Skin epidermis (tissue), 12 donors: ENCODE measurements around the gene HOXA4.
A peak's percentile ranks its signal among the peaks of the same experiment; 100 is the strongest.

Experiments
- H3K27ac ChIP-seq, 21 experiments: fragments of 200-600 bp; sonication (generic) in 11 of 21; one replicate each; pipeline ENCODE4 v1.5.0; 2020; ENCODE audit warnings: mild to moderate bottlenecking in 3 of 21, inconsistent platforms in 2 of 21, moderate library complexity in 2 of 21
- H3K4me3 ChIP-seq, 7 experiments: fragments of 200-600 bp; sonication (generic) in 2 of 7; one replicate each; pipeline ENCODE4 v1.5.0; 2020; ENCODE audit warnings: inconsistent platforms in 2 of 7, mild to moderate bottlenecking in 2 of 7, moderate library complexity in 1 of 7

HOXA4 gene

GRCh38 chr7:27102581-27103442 lies 27.7 kb downstream of the HOXA4 start, which contains the start of gene HOXA2:
Gene HOXA2 (minus strand): TSS chr7:27102683. CDS start chr7:27102500, 183 bp downstream.
- H3K27ac ChIP-seq, result peak within 1 kb of the TSS in 8 of 21 experiments; percentile 16 to 74 (median 66)
- peak within 1 kb of the TSS in 6 of 7 experiments; percentile 11 to 42 (median 30) for H3K4me3 ChIP-seq

- Histone ChIP-seq H3K27ac (peak overlapping the region in 6 of 21 experiments; percentile 41 to 74 (median 70)), H3K4me3 (peak overlapping the region in 6 of 7 experiments; percentile 0 to 42 (median 30))
These were observed 28.5 kb downstream of the HOXA4 start for GRCh38 chr7:27101957-27102580.

GRCh38 chr7:27101171-27101956 lies 29.2 kb downstream of the HOXA4 start:
- Histone ChIP-seq H3K27ac (peak overlapping the region in 6 of 21 experiments; percentile 26 to 74 (median 55)), H3K4me3 (peak overlapping the region in 5 of 7 experiments; percentile 15 to 42 (median 32))

GRCh38 chr7:27100694-27101170 lies 29.8 kb downstream of the HOXA4 start:
- peak overlapping the region in 3 of 7 experiments; percentile 29 to 42 (median 32) for H3K4me3 ChIP-seq

GRCh38 chr7:27099453-27100370 lies 30.8 kb downstream of the HOXA4 start:
- Histone ChIP-seq H3K27ac (peak overlapping the region in 1 of 21 experiments; percentile 6), H3K4me3 (peak overlapping the region in 1 of 7 experiments; percentile 96)

More at GRCh38 chr7:27100694-27101170, 29.8 kb downstream of the HOXA4 start:
- peak overlapping the region in 6 of 21 experiments; percentile 25 to 74 (median 50) for H3K27ac ChIP-seq

- Histone ChIP-seq H3K27ac (peak overlapping the region in 14 of 21 experiments; percentile 12 to 92 (median 60)), H3K4me3 (peak overlapping the region in 6 of 7 experiments; percentile 13 to 98 (median 72))
These were observed 31.7 kb downstream of the HOXA4 start for GRCh38 chr7:27098578-27099451.

- H3K4me3 ChIP-seq, result peak overlapping the region; percentile 13 to 98 (median 84)
- H3K27ac ChIP-seq, result peak overlapping the region in 14 of 21 experiments; percentile 12 to 93 (median 60)
These were observed 32.6 kb downstream of the HOXA4 start for GRCh38 chr7:27097686-27098577.

- Histone ChIP-seq H3K4me3 (peak overlapping the region; percentile 60 to 98 (median 84)), H3K27ac (peak overlapping the region; percentile 54 to 95 (median 88))
These were observed 33.6 kb downstream of the HOXA4 start for GRCh38 chr7:27096768-27097514.

GRCh38 chr7:27095897-27096767 lies 34.4 kb downstream of the HOXA4 start, which contains the start of gene HOXA1:
Gene HOXA1 (minus strand): TSS chr7:27096000. CDS start chr7:27095912, 88 bp downstream.
- H3K27ac ChIP-seq, result peak within 1 kb of the TSS; percentile 54 to 95 (median 88)
- peak within 1 kb of the TSS; percentile 60 to 98 (median 84) for H3K4me3 ChIP-seq

GRCh38 chr7:27095050-27095896 lies 35.3 kb downstream of the HOXA4 start:
- H3K4me3 ChIP-seq, result peak overlapping the region; percentile 60 to 98 (median 84)
- H3K27ac ChIP-seq, result peak overlapping the region in 12 of 21 experiments; percentile 32 to 95 (median 90)

GRCh38 chr7:27094304-27095049 lies 36.1 kb downstream of the HOXA4 start:
- Histone ChIP-seq H3K4me3 (peak overlapping the region in 2 of 7 experiments; percentile 62 to 98), H3K27ac (no peak overlapping the region)

GRCh38 chr7:27093184-27093895 lies 37.2 kb downstream of the HOXA4 start:
- H3K4me3 ChIP-seq, result no peak overlapping the region
- H3K27ac ChIP-seq, result no peak overlapping the region

- no peak overlapping the region for H3K4me3 ChIP-seq
- H3K27ac ChIP-seq, result no peak overlapping the region
These were observed 37.8 kb downstream of the HOXA4 start for GRCh38 chr7:27092819-27093110.
